Measurements from ENCODE around the gene SPAG16.

SPAG16 gene

GRCh38 chr2:214193943-214194342 lies 909.7 kb downstream of the SPAG16 start:
- DNase-seq = no peak

GRCh38 chr2:214196260-214196659 lies 912.0 kb downstream of the SPAG16 start:
- DNase-seq = no peak

- no peak for DNase-seq
These were observed 917.6 kb downstream of the SPAG16 start for GRCh38 chr2:214201892-214202291.

GRCh38 chr2:214203214-214203613 lies 919.0 kb downstream of the SPAG16 start:
- DNase-seq = no peak

- no peak for DNase-seq
These were observed 919.6 kb downstream of the SPAG16 start for GRCh38 chr2:214203744-214204289.

- no peak for DNase-seq
These were observed 930.8 kb downstream of the SPAG16 start for GRCh38 chr2:214215107-214215506.

GRCh38 chr2:214217136-214217535 lies 932.9 kb downstream of the SPAG16 start:
- no peak for DNase-seq

- DNase-seq = no peak
These were observed 933.3 kb downstream of the SPAG16 start for GRCh38 chr2:214217599-214217998.

GRCh38 chr2:214220251-214220650 lies 936.0 kb downstream of the SPAG16 start:
- no peak for DNase-seq

GRCh38 chr2:214226061-214226460 lies 941.8 kb downstream of the SPAG16 start:
- DNase-seq = no peak

GRCh38 chr2:214232271-214232670 lies 948.0 kb downstream of the SPAG16 start:
- no peak for DNase-seq

- DNase-seq = no peak
These were observed 948.9 kb downstream of the SPAG16 start for GRCh38 chr2:214233164-214233563.

GRCh38 chr2:214242797-214243196 lies 958.5 kb downstream of the SPAG16 start:
- no peak for DNase-seq

GRCh38 chr2:214244847-214245246 lies 960.6 kb downstream of the SPAG16 start:
- no peak for DNase-seq

- DNase-seq = no peak
These were observed 962.2 kb downstream of the SPAG16 start for GRCh38 chr2:214246417-214246816.

GRCh38 chr2:214247531-214247930 lies 963.3 kb downstream of the SPAG16 start:
- DNase-seq = no peak

GRCh38 chr2:214255046-214255445 lies 970.8 kb downstream of the SPAG16 start:
- DNase-seq = no peak

GRCh38 chr2:214261683-214262082 lies 977.4 kb downstream of the SPAG16 start:
- DNase-seq = no peak

GRCh38 chr2:214264171-214264570 lies 979.9 kb downstream of the SPAG16 start:
- DNase-seq = no peak

- no peak for DNase-seq
These were observed 981.8 kb downstream of the SPAG16 start for GRCh38 chr2:214265991-214266489.

GRCh38 chr2:214277880-214278279 lies 993.6 kb downstream of the SPAG16 start:
- DNase-seq = no peak

- DNase-seq = no peak
These were observed 1001.7 kb downstream of the SPAG16 start for GRCh38 chr2:214286011-214286410.

GRCh38 chr2:214293593-214293992 lies 1009.3 kb downstream of the SPAG16 start:
- no peak for DNase-seq

- DNase-seq = no peak
These were observed 1010.2 kb downstream of the SPAG16 start for GRCh38 chr2:214294426-214294825.

- no peak for DNase-seq
These were observed 1013.2 kb downstream of the SPAG16 start for GRCh38 chr2:214297423-214297822.
